GM21717 (cell line): ENCODE results near the gene SNF8.
A peak's percentile ranks its signal among the peaks of the same experiment; 100 is the strongest.

ENCODE experiments used
- ATAC-seq: cut with Tn5 transposase; IDR thresholded peaks from one replicate; pipeline ENCODE4 v1.9.1; 2021; ENCODE audit warnings: mild to moderate bottlenecking, moderate library complexity; ENCODE audit not compliant: unreplicated experiment

SNF8 gene

DNA sequence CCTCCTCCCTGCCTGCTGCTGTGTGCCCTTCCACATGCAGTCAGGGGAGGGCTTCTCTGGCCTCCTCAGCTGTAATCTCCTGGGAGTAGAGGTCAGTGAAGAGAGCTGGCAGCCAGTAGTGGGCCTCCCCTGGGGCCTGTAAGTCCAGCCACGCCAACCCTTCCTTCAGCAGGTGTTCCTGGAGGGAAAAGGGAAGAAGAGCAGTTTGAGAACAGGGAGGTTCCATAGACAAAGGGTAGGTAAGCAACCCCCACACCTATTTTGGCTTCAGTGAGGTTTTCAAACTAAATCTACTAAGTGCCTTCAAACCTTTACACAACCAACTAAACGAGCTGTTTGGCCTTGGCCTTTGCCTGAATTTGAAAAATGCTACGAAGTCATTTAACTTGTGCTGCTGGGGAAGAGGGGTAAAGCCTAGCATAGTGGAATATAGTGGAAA, 14.2 kb downstream of the SNF8 start:
- ATAC-seq, result no peak

GRCh38 chr17:48929812-48930165, 14.9 kb downstream of the SNF8 start:
- no peak for ATAC-seq

GRCh38 chr17:48928876-48929811, 15.5 kb downstream of the SNF8 start:
- no peak for ATAC-seq

- ATAC-seq, result no peak
Observed at GRCh38 chr17:48927978-48928745, 16.5 kb downstream of the SNF8 start.

DNA sequence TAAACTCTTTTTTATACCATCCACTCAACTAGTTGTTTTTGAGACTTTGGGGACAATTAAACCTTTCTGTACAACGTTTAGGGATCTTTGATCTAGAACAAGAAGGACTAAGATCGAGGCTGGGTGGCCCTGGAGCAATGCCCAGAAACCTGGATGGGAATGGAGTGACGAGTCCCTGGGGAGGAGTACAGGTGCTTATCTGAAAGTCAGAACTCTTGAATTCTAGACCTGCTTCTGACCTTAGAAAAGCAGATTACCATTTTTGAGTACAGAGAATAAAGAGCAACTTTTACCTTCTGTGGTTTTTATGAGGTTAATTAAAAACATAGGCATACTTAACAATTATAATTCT, 18.7 kb downstream of the SNF8 start:
- ATAC-seq, result no peak

DNA sequence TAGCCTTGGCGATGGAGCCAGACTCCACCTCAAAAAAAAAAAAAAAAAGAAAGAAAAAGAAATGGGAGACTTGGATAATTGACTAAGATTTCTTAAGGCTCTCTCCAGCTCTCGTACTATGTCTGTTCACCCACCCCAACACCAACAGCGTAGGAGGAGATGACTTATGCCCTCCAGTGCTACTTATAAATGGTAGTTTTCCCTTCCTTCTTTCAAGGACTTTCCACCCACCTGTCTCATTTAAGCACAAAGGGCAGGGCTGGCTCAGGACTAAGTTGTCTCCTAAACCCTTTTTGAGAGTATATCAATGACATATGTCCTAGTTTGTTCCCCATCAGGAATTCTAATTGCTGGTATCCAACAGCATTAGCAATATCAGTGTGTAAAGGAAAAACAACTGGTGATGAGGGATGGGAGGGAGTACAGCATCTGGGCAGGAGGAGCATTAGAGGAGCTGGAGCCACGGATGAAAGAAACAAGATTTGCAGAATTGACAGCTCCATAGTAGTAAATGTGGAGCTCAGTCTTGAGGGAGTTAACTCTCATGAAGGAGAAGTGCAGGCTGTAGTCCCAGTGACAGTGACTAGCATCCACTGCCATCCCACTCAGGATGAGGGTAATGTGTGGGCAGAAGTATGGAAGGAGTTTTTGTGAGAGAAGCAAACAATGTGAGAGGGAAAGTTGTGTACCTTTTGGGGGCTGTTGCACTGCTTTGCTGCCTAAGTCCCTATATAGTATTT, 19.2 kb downstream of the SNF8 start:
- ATAC-seq, result no peak

- peak; percentile 58 for ATAC-seq
Observed at GRCh38 chr17:48915459-48916282, 29.0 kb downstream of the SNF8 start.

DNA sequence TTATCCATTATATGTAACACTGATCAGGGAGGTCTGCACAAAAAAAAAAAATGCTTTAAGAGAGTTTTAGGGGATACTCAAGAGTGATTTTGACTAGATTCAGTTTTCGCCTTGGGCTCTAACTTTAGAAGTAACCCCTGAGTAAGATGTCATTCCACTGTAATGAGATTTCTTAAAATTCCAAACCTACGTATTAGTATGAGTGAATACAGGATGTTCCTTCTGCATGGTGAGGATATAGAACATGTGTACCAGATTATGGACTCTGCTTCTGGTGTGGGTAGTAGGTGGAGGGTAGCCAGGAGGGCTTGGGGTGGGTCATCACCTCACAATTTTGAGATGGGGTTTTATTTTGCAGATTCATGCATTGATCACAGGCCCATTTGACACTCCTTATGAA, 32.2 kb downstream of the SNF8 start:
- no peak for ATAC-seq

GRCh38 chr17:48910370-48910769, 34.3 kb downstream of the SNF8 start:
- no peak for ATAC-seq

- ATAC-seq, result no peak
Observed at GRCh38 chr17:48909783-48910182, 34.9 kb downstream of the SNF8 start.

DNA sequence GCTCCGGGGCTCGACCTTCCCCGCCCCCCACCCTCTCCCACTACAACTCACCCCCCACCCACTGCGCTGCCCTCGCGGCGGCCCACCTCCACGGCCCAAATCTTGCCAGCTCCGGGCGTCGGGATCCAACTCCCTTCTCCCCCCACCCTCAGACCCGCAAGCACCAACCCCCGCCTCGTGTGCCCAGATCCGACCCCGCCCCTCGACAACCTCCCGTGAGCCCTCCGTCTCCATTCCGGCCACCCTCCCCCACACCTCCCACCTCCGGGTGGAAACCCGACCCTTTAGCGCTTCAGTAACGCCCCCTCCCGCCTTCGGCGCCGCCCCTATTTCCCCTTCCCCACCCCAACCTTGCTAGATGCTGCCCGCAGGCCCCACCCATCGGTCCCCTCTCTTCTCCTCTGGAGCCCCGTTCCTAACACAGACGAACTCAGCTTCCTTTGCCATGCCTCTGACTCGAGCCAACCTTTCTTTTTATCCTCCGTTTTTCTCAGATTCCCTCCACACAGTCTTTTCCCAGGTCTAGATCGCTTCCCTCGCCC, 35.7 kb downstream of the SNF8 start:
- peak; percentile 41 for ATAC-seq

DNA sequence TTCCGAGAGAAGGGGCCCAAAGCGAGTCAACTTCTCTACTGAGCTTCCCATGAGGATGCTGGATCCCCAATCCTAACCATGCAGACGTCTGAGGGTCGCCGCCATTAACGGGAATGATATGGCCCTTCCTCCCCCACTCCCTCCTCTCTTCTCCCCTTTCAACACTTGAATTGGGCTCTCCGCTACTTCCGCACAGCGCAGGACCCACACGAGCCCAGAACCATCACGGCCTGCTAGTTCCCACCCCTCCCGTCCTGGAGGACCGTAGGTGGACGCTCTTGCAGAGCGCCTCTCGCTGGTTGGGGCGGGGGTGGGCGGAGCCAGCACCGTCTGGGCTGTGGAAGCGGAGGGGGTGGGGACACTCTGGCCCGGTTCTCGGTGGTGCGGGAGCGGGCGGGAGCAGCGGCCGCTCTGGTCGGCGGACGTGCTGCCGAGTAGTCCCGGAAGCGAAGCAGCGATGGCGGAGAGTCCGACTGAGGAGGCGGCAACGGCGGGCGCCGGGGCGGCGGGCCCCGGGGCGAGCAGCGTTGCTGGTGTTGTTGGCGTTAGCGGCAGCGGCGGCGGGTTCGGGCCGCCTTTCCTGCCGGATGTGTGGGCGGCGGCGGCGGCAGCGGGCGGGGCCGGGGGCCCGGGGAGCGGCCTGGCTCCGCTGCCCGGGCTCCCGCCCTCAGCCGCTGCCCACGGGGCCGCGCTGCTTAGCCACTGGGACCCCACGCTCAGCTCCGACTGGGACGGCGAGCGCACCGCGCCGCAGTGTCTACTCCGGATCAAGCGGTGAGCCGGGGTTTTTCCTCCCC, 36.4 kb downstream of the SNF8 start, which contains the start of gene UBE2Z:
Gene UBE2Z (plus strand): TSS at position 361 of the 797 bp plus-strand sequence. CDS start 97 bp downstream, at position 458.
- ATAC-seq, result peak; percentile 71

DNA sequence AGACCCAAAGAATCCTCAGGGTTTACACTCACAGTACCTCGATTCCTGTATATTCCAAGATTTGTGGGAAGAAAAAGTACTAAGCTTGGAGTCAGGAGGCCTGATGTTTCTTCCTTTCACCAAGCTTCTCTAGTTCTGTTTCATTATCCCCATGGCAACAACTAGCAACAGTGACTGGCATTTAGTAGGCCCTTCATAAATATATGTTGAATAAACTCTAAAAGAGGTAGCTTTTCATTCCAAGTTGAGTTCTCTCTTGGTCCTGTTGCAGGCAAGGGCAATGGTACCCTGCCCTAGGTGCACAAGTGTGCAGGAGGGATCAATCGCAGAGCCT, 37.0 kb downstream of the SNF8 start:
- ATAC-seq, result no peak

GRCh38 chr17:48905987-48906515, 38.6 kb downstream of the SNF8 start:
- ATAC-seq, result no peak

DNA sequence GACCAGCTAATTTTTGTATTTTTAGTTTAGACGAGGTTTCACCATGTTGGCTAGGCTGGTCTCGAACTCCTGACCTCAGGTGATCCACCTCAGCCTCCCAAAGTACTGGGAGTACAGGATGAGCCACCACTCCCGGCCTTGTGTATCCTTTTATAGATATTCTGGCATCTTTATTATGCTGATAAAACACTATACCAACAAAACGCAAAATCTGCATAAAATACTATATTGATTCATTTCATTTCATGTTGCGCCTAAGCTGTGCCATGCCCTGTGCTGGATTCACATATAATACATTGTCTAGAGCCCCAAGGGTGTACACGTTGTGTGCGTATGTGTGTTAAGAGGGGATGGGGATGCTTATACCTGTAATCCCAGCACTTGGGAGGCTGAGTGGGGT, 40.2 kb downstream of the SNF8 start:
- ATAC-seq, result no peak

DNA sequence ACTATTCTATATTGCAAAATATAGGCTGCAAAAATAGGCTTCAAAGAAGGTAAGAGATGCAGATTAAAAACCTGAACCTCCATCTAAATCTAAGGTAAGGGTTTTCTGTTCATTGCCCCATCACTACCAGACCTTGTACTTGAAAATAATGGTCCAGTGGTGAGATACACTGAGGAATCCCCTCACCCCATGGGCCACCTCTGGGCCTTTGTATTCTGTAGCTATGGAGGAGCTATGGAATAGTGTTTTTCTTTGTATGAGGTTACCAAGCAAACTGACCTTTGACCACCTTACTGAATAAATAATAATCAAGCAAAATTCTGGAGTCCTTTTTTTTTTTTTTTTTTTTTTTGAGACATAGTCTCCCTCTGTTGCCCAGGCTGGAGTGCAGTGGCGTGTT, 41.2 kb downstream of the SNF8 start:
- no peak for ATAC-seq

DNA sequence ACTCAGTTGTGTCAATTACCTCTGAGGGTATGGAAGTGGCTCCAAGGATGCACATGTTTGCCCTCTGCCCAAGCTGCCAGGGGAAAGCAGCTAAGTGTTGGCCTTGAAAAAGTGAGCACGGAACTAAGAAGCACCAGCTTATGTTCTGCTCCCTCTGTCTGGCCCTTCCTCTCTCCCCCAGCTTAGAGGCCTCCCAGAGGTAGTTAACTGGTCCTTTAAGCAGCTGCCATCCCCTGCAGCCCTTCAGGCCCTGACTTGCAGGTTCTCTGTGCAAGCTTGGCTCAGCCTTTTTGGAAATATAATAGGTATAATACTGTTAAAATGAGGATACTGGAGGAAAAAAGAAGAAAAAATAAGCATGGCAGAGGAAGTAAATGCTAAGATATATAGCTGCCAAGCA, 43.4 kb downstream of the SNF8 start:
- no peak for ATAC-seq

- no peak for ATAC-seq
Observed at GRCh38 chr17:48894886-48895285, 49.8 kb downstream of the SNF8 start.
